HG03280 (cell line): ENCODE results near the gene SLC28A3.

ENCODE experiments used
- ATAC-seq: cut with Tn5 transposase; IDR thresholded peaks from one replicate; pipeline ENCODE4 v1.9.1; 2021; ENCODE audit warnings: mild to moderate bottlenecking, moderate library complexity; ENCODE audit not compliant: unreplicated experiment

Gene SLC28A3

DNA sequence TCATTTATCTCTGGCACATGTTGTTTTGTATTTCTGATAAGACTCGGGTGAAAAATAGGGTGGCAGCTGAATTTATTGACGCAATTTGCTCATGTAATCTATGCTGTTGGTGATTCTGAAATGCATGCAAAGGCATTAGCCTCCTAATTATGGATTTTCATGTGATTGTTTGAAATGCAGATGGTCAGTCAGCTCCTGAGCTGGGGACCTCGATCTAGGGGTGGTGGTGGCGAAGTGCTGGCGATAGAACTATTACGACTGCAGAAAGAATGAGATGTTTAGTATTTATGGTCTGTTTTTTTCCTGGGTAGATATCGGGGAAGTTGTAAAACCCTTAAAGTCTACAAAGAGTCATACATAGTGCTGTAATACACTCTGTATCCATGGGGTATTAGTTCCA lies 88.6 kb downstream of the SLC28A3 start:
- no peak for ATAC-seq

DNA sequence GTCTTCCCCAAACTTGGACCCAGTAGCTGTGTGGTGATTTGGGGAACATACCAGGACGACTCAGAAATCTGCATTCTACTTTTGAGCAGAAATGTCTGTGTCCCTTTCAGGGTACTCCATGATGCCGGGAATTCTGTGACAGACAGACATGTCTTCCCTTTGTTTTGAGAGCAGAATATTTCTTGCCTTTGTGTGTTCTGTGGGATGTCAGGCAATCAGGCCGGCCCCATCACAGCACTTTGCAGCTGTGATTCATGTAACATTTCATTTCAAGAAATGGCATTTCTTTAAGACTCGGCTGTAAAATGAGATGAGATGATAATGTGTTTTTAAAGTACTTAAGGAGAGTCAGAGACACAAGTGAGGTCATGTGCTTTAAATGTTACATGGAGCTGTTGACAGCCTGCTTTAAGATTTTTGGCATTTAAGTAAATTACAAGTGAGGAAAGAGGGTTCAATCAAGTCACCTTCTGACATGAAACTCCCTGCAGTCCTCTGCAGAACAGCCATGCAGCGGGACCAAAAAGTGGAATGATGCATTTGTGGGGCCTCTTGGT lies 98.7 kb downstream of the SLC28A3 start:
- no peak for ATAC-seq

DNA sequence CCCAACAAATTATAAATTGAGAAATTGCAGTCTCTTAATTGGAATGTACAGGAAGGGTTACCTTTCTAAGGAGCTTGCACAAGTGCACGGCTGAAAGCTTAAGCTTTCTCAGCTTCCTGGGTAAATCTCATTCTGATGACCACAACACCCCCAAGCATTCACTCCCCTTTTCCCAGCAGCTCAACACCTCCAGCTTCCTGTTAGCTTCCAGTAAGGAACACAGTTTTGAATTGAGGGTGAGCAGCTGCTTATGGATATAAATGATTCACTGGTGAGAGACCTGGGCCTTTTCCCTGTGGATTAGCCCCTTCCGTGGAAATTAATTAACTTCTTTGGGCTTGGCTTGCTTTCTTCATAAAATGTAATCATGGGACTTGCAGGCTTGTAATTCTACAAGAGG lies 101.2 kb downstream of the SLC28A3 start:
- no peak for ATAC-seq

DNA sequence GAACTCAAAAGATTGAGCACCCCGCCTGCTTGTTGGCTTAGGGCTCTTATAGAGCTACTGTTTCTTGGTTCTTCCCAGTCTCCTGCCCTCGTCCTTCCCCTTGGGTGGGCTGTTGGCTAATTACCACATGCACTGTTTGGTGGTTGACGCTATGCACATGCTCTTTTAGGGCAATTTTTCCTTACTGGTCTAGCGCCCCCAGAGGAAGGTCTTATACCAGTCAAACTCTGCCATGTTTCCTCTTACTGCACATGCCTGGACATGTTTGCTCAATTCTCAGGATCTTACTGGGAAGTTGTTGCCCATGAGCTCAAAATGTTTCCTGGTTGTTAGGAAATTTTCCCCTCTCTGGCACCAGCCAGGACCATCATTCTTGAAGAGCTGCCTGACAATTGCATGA lies 101.9 kb downstream of the SLC28A3 start:
- ATAC-seq = no peak

DNA sequence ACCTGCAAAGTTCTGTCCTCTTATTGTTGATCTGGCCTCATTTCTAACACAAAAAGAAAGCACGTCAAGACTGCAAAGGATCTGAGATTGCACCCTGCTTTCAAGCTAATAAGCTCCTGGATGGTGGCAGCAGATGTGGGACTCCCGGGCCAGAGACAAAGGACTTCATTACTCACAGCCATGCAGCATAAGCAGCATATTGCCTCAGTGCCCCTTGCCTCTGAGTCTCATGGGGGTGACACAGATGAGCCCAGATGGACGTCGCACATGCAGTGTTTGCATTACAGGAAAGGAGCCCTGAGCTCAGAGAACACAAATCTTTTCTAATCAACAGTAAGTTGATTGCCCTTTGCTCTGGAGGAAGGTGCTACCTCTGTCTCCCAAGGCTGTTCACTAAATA lies 105.0 kb downstream of the SLC28A3 start:
- ATAC-seq = no peak

DNA sequence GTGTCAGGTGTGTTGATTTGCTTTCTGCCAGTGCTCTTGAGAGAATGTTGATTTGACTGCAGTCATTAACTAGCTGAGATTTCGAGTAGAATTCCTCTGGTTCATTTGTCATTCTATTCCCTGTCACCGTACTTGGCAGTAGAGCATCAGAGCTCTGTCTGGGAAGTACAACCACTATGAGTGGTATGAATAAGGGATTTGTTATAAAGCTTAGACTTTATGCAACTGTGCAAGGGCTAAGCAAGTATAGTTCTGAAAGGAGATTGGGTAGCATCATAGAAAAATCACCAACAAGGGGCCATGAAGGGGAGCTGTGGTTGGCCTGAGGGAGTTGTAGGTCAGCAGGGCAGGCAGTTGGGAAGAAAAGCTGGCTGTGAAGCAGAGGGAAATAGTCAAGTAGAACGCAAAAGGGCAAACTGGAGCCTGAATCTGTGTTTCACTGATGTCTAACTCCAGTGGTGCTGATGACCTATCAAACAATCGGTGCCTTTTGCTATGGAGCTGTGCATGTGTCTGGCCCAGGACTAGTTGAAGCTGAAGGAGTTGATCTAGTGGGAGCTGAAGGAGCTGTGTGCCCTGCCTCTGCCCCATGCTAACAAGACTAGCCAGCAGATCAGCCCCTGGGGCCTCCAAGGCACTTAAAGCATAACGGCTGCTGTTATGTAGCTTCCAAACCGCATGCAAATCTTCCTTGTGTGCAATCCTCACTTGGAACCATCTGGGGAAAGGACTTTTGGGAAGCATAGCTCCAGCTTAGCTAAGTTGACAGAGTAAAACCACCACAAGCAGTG lies 110.0 kb downstream of the SLC28A3 start:
- ATAC-seq = no peak

DNA sequence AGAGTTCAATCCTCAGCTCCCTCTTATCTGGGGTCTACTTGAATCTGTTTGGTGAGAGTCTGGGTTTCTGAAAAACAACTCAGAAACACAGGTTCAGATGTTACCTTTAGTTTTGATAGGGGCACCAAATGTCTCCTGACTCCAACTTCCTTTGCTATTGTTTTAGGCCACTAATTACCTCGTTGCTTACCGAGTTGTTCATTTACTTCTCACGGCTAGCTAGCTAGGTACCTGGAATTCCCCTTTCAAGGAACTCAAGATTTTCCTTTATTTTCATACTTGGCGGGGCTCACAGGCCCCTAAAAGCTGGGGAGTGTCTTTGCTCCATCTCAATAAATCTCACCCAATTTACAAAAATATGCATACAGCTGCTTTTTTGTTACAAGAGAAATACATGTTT lies 111.4 kb downstream of the SLC28A3 start:
- ATAC-seq = no peak

DNA sequence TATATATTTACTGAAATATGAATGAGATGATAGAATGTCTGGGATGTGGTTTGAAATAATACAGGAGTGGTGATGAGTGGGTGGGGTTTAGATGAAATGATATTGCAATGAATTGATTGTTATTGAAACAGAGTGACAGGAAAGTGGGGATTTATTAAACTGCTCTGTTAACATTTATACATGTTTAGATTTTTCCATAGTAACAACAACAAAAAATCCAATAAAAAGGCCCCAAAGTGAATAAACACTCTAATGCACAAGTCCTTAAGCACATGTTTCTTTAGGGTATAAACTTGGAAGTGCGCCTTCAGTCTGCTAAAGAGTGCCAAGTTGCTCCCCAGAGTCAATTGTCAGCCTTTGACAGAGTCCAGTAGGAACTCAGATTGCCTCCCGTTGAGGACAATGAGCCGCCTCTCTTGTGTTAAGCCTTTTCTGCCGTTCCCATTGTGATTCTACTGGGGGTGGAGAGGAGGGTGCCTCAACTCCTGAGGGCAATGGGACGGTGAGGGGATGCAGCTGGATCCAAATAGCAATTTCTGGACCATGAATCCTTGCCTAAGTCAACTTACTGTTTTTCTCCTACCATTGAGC lies 112.3 kb downstream of the SLC28A3 start:
- ATAC-seq = no peak

DNA sequence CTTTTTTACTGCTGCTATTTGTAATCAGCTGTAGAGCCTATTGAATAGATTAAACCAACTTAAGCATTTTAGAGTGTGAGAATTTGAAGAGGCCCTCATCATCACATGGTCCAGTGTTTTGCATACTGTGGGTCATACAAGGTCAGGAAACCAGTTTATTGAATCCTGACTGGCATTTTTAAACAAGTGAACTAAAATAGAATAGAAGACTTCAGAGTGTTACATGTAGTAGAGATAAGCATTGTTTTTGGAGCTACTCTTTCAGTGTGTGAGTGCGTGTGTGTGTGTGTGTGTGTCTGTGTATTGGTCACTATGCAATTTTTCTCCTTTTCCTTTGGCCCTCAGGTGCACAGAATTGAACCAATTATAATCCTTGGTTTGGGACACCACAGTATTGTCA lies 114.4 kb downstream of the SLC28A3 start:
- no peak for ATAC-seq
